Measurements from ENCODE around the gene PID1. TPM values are rescaled to one million over a fixed set of nuclear protein-coding genes. Genes with fewer than 3 reads are reported as not detected.

Gene PID1
- total RNA-seq, 1 donor from 2014 or later, result 0.91 TPM

DNA sequence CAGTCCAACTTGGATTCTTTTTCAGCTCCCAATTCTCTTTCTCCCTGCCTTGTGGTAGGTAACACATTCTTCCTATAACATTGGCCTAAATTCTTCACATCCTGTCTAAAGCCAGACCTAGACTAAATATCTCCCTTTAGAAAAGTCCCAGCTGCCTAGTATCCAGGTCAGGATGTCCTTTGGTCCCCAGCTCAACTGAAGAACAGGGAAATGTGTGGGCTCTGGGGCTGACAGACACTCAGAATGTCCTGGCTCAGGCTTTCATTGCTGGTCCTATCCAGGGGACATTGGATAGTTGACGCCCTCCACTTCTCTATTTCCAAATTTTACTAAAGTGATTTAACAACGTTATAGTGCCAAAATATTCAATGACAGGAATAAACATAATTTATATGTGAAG lies 219.3 kb downstream of the PID1 start:
- H3K27me3 Mint-ChIP-seq (ENCODE audit: low read depth), result no peaks in the 10 kb centered on the region

DNA sequence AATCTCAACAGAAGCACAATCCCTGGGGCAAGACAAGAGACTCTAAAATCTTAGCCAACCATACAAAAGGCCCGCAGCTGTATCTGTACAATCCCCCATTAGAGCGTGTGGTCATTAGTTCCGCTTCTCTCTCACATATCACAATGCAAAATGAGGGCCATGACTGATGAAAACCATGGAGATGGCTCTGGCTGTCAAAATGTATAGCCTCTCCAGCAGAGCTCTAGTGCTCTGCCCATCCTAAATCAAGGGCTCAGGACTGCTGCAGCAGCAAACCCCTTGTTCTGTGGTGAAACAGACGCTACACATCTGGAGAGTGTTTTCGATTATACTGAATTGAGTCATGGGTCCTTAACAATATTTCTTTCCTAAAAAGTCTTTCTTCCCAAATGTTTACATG lies 221.0 kb downstream of the PID1 start:
- no peak for DNase-seq (ENCODE audit: low read depth, low spot score)
- Mint-ChIP-seq H3K4me3 (no peak overlapping the region), H3K9me3 (no peaks in the 10 kb centered on the region), H3K36me3 (ENCODE audit: low read depth) (no peaks in the 10 kb centered on the region), H3K27me3 (ENCODE audit: low read depth) (no peaks in the 10 kb centered on the region), H3K4me1 (peaks cover 12% of the 10 kb centered on the region), H3K27ac (ENCODE audit: unreplicated experiment) (peak overlapping the region; percentile 86)
- TF ChIP-seq, protein P1, sequence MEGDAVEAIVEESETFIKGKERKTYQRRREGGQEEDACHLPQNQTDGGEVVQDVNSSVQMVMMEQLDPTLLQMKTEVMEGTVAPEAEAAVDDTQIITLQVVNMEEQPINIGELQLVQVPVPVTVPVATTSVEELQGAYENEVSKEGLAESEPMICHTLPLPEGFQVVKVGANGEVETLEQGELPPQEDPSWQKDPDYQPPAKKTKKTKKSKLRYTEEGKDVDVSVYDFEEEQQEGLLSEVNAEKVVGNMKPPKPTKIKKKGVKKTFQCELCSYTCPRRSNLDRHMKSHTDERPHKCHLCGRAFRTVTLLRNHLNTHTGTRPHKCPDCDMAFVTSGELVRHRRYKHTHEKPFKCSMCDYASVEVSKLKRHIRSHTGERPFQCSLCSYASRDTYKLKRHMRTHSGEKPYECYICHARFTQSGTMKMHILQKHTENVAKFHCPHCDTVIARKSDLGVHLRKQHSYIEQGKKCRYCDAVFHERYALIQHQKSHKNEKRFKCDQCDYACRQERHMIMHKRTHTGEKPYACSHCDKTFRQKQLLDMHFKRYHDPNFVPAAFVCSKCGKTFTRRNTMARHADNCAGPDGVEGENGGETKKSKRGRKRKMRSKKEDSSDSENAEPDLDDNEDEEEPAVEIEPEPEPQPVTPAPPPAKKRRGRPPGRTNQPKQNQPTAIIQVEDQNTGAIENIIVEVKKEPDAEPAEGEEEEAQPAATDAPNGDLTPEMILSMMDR (conservative IDR thresholded peaks at IDR 0.05), result no peak

More for the DNA sequence above, 219.3 kb downstream of the PID1 start:
- H3K4me1 Mint-ChIP-seq, result peaks cover 12% of the 10 kb centered on the region
- no peak overlapping the region for H3K4me3 Mint-ChIP-seq
- DNase-seq (ENCODE audit: low read depth, low spot score), result no peak
- no peaks in the 10 kb centered on the region for H3K36me3 Mint-ChIP-seq (ENCODE audit: low read depth)
- TF ChIP-seq, protein P1 (conservative IDR thresholded peaks at IDR 0.05), result no peak
- no peaks in the 10 kb centered on the region for H3K9me3 Mint-ChIP-seq
- no peak overlapping the region for H3K27ac Mint-ChIP-seq (ENCODE audit: unreplicated experiment)

DNA sequence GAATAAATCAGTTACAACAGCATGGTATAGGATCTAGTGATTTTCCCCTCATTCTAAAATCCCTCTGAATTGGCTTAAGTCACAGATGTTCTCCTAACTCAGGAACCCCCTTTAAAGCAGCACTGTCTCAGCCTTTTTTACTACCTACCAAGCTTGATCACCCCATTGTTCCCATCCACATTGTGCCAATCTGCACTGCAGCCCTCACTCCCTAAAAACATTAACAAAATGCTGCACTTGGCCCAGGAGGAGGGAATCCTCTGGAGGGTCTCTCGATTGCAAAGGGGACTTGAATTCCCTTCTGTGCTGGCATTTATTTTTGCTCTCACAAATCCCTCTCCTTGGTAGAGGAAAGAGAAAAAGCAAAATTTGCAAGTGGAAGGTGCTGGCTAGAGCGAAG lies 223.0 kb downstream of the PID1 start:
- Mint-ChIP-seq H3K4me3 (no peak overlapping the region), H3K27ac (ENCODE audit: unreplicated experiment) (no peak overlapping the region), H3K4me1 (peaks cover 12% of the 10 kb centered on the region), H3K36me3 (ENCODE audit: low read depth) (no peaks in the 10 kb centered on the region), H3K9me3 (no peaks in the 10 kb centered on the region), H3K27me3 (ENCODE audit: low read depth) (no peaks in the 10 kb centered on the region)
- TF ChIP-seq, protein P1 (conservative IDR thresholded peaks at IDR 0.05), result no peak
- DNase-seq (ENCODE audit: low read depth, low spot score), result no peak

DNA sequence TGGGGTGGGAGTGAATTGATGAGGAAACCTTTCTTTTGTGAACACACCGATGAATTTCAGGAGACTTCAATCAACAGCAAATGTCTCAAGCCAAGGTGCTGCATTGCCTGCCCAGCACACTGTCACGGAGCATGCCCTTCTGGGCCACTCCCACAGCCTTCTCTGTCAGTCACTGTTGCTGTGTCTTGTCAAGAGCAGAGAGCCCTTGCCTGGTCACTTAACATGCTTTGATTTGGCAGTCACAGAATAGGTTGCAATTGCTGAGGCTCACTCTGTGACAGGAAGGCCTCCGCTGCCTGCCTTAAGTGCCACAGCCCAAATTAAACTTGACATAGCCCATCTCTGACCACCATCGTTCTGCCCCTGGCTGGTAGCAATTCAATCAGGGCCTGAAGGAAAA lies 225.4 kb downstream of the PID1 start:
- Mint-ChIP-seq H3K36me3 (ENCODE audit: low read depth) (no peaks in the 10 kb centered on the region), H3K27ac (ENCODE audit: unreplicated experiment) (no peak overlapping the region), H3K4me1 (peaks cover 12% of the 10 kb centered on the region), H3K4me3 (no peak overlapping the region), H3K9me3 (no peaks in the 10 kb centered on the region), H3K27me3 (ENCODE audit: low read depth) (peaks cover 6% of the 10 kb centered on the region)
- no peak for DNase-seq (ENCODE audit: low read depth, low spot score)
- TF ChIP-seq, protein P1 (conservative IDR thresholded peaks at IDR 0.05), result no peak

DNA sequence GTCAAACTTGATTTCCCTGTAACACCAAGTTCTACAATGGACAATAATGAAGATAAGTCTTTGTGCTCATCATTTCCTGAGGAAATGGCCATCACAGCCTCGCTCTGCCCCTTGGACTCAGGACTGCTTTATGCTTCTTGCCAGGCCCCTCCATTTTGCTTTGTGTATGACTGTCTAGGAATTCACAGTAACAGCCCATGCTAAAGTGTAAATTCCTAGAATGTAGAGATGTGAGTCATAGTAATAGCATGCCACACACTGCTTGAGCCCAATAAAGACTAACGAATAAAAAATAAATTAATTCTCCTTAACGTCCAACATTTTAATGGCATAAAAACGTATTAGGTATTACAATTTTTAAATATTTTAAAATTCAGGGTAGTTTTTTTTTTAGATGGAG lies 226.5 kb downstream of the PID1 start:
- no peaks in the 10 kb centered on the region for H3K36me3 Mint-ChIP-seq (ENCODE audit: low read depth)
- H3K27me3 Mint-ChIP-seq (ENCODE audit: low read depth), result peaks cover 6% of the 10 kb centered on the region
- peaks cover 1% of the 10 kb centered on the region for H3K4me1 Mint-ChIP-seq
- TF ChIP-seq, protein P1 (conservative IDR thresholded peaks at IDR 0.05), result no peak
- no peak for DNase-seq (ENCODE audit: low read depth, low spot score)
- no peaks in the 10 kb centered on the region for H3K9me3 Mint-ChIP-seq
- H3K27ac Mint-ChIP-seq (ENCODE audit: unreplicated experiment), result no peak overlapping the region
- no peak overlapping the region for H3K4me3 Mint-ChIP-seq

DNA sequence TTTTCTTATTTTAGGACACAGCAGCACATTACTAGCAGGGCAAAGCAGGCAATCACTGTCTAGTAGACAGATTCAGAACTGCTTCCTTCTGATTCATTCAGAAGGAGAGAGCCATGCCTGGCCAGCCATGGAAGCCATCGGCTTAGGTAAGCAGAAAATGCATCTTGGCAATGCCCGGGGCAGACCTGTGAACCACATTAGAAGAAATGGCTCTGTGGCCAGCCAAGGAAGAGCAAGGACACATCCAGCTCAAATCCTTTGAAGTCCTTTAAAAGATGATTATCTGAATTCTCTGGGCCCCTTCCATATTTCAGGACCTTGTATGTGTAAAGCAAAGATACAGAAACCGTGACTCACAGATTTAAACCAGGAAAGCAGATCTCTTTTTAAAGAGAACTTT lies 227.4 kb downstream of the PID1 start:
- no peaks in the 10 kb centered on the region for H3K9me3 Mint-ChIP-seq

More for the DNA sequence above, 227.4 kb downstream of the PID1 start:
- Mint-ChIP-seq H3K27me3 (ENCODE audit: low read depth) (peaks cover 6% of the 10 kb centered on the region), H3K4me1 (no peaks in the 10 kb centered on the region), H3K4me3 (no peak overlapping the region), H3K36me3 (ENCODE audit: low read depth) (no peaks in the 10 kb centered on the region), H3K27ac (ENCODE audit: unreplicated experiment) (no peak overlapping the region)
- no peak for DNase-seq (ENCODE audit: low read depth, low spot score)
- TF ChIP-seq, protein P1 (conservative IDR thresholded peaks at IDR 0.05), result no peak
